Testis (tissue), 5 donors: ENCODE results near the gene NSA2. TPM values are rescaled to one million over a fixed set of nuclear protein-coding genes. Genes with fewer than 3 reads are reported as not detected.

Experiments
- DNase-seq: peaks from one replicate; pipeline ENCODE4 v3.0.0-alpha.2; 2019
- H3K27ac ChIP-seq, 2 donors: fragments of 200-600 bp; sonication (generic); one replicate each; pipeline ENCODE4 v1.5.1; 2019
- H3K27me3 ChIP-seq: fragments of 200-600 bp; sonication (generic); one replicate; pipeline ENCODE4 v1.5.1; 2019
- H3K36me3 ChIP-seq: fragments of 200-600 bp; sonication (generic); one replicate; pipeline ENCODE4 v1.5.1; 2017; ENCODE audit warnings: low read depth; ENCODE audit errors: missing control alignments
- H3K4me1 ChIP-seq: fragments of 200-600 bp; sonication (generic); one replicate; pipeline ENCODE4 v1.5.1; 2019
- H3K4me3 ChIP-seq, 2 donors: fragments of 200-600 bp; sonication (generic); one replicate each; pipeline ENCODE4 v1.5.1; 2017 to 2019
- H3K9me3 ChIP-seq: fragments of 200-600 bp; sonication (generic); one replicate; pipeline ENCODE4 v1.5.1; 2017
- CTCF ChIP-seq, 3 experiments: fragments of 450-650 bp in 2 of 3; fragments of 200-600 bp in 1 of 3; sonication (generic) in 1 of 3; IDR thresholded peaks; one replicate each; pipeline ENCODE4 v1.5.1; 2016 to 2019; ENCODE audit warnings: antibody characterized with exemption in 3 of 3, mild to moderate bottlenecking in 2 of 3, moderate library complexity in 1 of 3
- POLR2A ChIP-seq: fragments of 450-650 bp; IDR thresholded peaks from one replicate; pipeline ENCODE4 v1.6.1; 2017; ENCODE audit warnings: antibody characterized with exemption, mild to moderate bottlenecking, moderate library complexity
- WGBS, 2 donors: methylation state at CpG; one replicate each; pipeline ENCODE4 v1.1.5; 2018; 5-methylcytosine and 5-hydroxymethylcytosine counted together
- intact Hi-C: fragments of 100-400 bp; cut with DNase I; formaldehyde crosslinking; loops from one replicate; pipeline ENCODE4 v1.15.1; 2023; ENCODE audit warnings: low total_unique reads
- long read RNA-seq, 2 donors: transcript quantifications; one replicate each; lab custom pipeline, GENCODE V29; 2026
- polyA plus RNA-seq: library from polyadenylated mRNA; stranded (reverse); fragments of 350-450 nt; fragmentation: Illumina TruSeq; extraction: RNeasy Lipid Tissue Mini Kit (QIAGEN cat#74804); gene quantifications from one replicate; pipeline ENCODE4 v1.2.3, GENCODE V29; 2014; ENCODE audit warnings: low read depth, low replicate concordance; ENCODE audit not compliant: insufficient read depth
- total RNA-seq, 2 donors: library from RNA; depleted of rRNA; stranded (reverse); fragments of >200 nt; gene quantifications; one replicate each; pipeline ENCODE4 v1.2.3, GENCODE V29; 2016

Gene NSA2
- total RNA-seq, result 10 to 100 TPM; 62.7 to 81.9 TPM
- polyA plus RNA-seq, result 59.6 TPM
- long read RNA-seq, donor 1, full-length matches to known transcripts, result 43 of 73 reads
- long read RNA-seq, donor 1, partial matches to known transcripts, result 30 of 73 reads
- long read RNA-seq, donor 1, other reads (novel, unspliced or antisense), result 0 of 73 reads
- long read RNA-seq, donor 2, full-length matches to known transcripts, result 26 of 49 reads
- long read RNA-seq, donor 2, partial matches to known transcripts, result 23 of 49 reads
- long read RNA-seq, donor 2, other reads (novel, unspliced or antisense), result 0 of 49 reads

- TF ChIP-seq CTCF (IDR thresholded peaks at IDR 0.05) (no peak), POLR2A (no peak)
- Histone ChIP-seq H3K27me3 (no peaks in the 10 kb centered on the region), H3K36me3 (no peaks in the 10 kb centered on the region), H3K4me1 (peaks cover 18% of the 10 kb centered on the region), H3K27ac (peak within 1 kb of the TSS; percentile 82), H3K9me3 (no peaks in the 10 kb centered on the region), H3K4me3 (peak within 1 kb of the TSS; percentile 90 to 98)
- WGBS, 2 donors, result 0% methylated on average over 27 to 54 of the region's 54 CpGs
- intact Hi-C loops, result no loop called here
- peak; percentile 96 for DNase-seq
Measured at GRCh38 chr5:74766849-74767578, at the start of gene NSA2, which contains the start of gene GFM2. Gene NSA2 (plus strand): TSS chr5:74767249. CDS start chr5:74767361, 112 bp downstream. Gene GFM2 (minus strand): TSS chr5:74767117. CDS start chr5:74763742, 3,375 bp downstream.

- DNase-seq, result no peak
- 65 to 83% methylated on average over 1 of the region's 1 CpG for WGBS, 2 donors
- no peak for TF ChIP-seq CTCF (IDR thresholded peaks at IDR 0.05)
- TF ChIP-seq POLR2A, result no peak
- Histone ChIP-seq H3K4me1 (no peaks in the 10 kb centered on the region), H3K27me3 (no peaks in the 10 kb centered on the region), H3K9me3 (no peaks in the 10 kb centered on the region), H3K36me3 (no peaks in the 10 kb centered on the region), H3K27ac (no peak overlapping the region), H3K4me3 (no peak overlapping the region)
- intact Hi-C loops, result no loop called here
Measured at GRCh38 chr5:74717596-74717995, 49.5 kb upstream of the NSA2 start.

- H3K4me3 ChIP-seq, result no peak overlapping the region
- intact Hi-C loops, result no loop called here
- H3K27me3 ChIP-seq, result no peaks in the 10 kb centered on the region
- 42 to 46% methylated on average over 1 of the region's 1 CpG for WGBS, 2 donors
- H3K36me3 ChIP-seq, result no peaks in the 10 kb centered on the region
- H3K27ac ChIP-seq, result no peak overlapping the region
- TF ChIP-seq POLR2A (no peak), CTCF (IDR thresholded peaks at IDR 0.05) (no peak)
- DNase-seq, result no peak
- H3K9me3 ChIP-seq, result no peaks in the 10 kb centered on the region
- no peaks in the 10 kb centered on the region for H3K4me1 ChIP-seq
Measured at GRCh38 chr5:74722271-74722670, 44.8 kb upstream of the NSA2 start.

- intact Hi-C loops, result no loop called here
- DNase-seq, result no peak
- Histone ChIP-seq H3K4me1 (no peaks in the 10 kb centered on the region), H3K27me3 (no peaks in the 10 kb centered on the region), H3K9me3 (no peaks in the 10 kb centered on the region), H3K4me3 (no peak overlapping the region), H3K27ac (no peak overlapping the region), H3K36me3 (no peaks in the 10 kb centered on the region)
- WGBS, 2 donors, result 86 to 96% methylated on average over 1 of the region's 1 CpG
- TF ChIP-seq POLR2A, result no peak
- TF ChIP-seq CTCF (IDR thresholded peaks at IDR 0.05), result no peak
Measured at GRCh38 chr5:74725331-74725730, 41.7 kb upstream of the NSA2 start.
